ENCODE measurements around the gene XXYLT1. TPM values are rescaled to one million over a fixed set of nuclear protein-coding genes. Genes with fewer than 3 reads are reported as not detected.

XXYLT1 gene
- total RNA-seq, 1 donor from 2014 or later: 7.6 TPM

DNA sequence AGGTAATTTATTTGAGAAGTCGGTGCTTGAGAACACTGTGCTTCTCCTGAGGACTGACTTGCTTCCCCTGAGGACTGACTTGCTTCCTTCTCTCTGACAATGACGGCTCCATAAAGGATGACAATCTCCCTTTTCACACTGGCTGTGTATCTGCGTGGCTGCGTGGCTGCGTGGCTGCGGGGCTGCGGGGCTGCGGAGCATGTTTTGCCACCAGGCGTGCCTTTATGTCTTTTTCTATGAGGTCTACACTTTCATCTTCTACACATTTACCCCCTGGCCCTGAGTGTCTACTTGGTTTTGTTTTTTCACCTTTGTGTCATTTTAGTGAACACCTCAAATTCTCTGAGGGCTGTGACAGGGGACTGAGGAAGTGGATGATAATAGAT lies 89.9 kb downstream of the XXYLT1 start:
- Mint-ChIP-seq H3K27ac (no peak overlapping the region), H3K4me3 (no peak overlapping the region), H3K4me1 (peaks cover 18% of the 10 kb centered on the region), H3K27me3 (peaks cover 2% of the 10 kb centered on the region), H3K9me3 (no peaks in the 10 kb centered on the region), H3K36me3 (ENCODE audit: low read depth) (no peaks in the 10 kb centered on the region)
- ChIA-PET POLR2A (no interaction called here), CTCF (no interaction called here)
- no peak for DNase-seq
- intact Hi-C loops (cut with micrococcal nuclease): no loop called here
- no peak for ATAC-seq (ENCODE audit: low read depth)
- TF ChIP-seq, protein P1, sequence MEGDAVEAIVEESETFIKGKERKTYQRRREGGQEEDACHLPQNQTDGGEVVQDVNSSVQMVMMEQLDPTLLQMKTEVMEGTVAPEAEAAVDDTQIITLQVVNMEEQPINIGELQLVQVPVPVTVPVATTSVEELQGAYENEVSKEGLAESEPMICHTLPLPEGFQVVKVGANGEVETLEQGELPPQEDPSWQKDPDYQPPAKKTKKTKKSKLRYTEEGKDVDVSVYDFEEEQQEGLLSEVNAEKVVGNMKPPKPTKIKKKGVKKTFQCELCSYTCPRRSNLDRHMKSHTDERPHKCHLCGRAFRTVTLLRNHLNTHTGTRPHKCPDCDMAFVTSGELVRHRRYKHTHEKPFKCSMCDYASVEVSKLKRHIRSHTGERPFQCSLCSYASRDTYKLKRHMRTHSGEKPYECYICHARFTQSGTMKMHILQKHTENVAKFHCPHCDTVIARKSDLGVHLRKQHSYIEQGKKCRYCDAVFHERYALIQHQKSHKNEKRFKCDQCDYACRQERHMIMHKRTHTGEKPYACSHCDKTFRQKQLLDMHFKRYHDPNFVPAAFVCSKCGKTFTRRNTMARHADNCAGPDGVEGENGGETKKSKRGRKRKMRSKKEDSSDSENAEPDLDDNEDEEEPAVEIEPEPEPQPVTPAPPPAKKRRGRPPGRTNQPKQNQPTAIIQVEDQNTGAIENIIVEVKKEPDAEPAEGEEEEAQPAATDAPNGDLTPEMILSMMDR (IDR thresholded peaks at IDR 0.05): no peak

DNA sequence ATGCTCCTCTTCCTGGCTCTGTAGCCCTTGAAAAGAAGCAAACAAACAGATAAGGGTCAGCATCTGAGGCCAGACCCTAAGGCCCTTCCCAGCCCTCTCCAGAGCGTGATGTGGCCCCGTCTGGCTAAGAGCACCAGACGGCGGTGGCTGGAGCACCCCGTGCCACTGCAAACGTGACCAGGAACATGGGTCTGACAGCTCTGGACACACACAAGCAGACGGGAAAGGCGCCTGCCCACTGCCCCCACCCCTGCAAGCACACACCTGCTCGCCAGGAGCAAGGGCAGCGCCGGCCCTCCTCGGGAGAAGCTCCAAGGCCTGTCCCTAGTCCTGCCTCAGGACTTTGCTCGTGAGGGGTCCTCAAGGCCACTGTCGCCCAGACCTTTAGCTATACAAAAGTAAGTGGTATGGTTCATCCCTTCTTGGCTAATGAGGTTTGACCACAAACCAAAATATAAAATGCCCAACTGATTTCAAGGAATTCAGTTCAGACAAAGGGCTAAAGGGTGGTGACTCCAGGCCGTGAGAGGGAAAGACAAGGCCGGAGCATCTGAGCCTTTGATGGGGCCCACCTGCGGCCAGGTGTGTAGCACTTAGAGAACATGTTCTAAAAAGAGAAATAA lies 90.4 kb downstream of the XXYLT1 start:
- ATAC-seq (ENCODE audit: low read depth): no peak
- H3K27me3 Mint-ChIP-seq: peaks cover 2% of the 10 kb centered on the region
- ChIA-PET CTCF (no interaction called here), POLR2A (no interaction called here)
- H3K36me3 Mint-ChIP-seq (ENCODE audit: low read depth): no peaks in the 10 kb centered on the region
- H3K9me3 Mint-ChIP-seq: no peaks in the 10 kb centered on the region
- DNase-seq: no peak
- no peak overlapping the region for H3K27ac Mint-ChIP-seq
- H3K4me3 Mint-ChIP-seq: no peak overlapping the region
- intact Hi-C loops (cut with micrococcal nuclease): no loop called here
- peaks cover 13% of the 10 kb centered on the region for H3K4me1 Mint-ChIP-seq
- TF ChIP-seq, protein P1 (IDR thresholded peaks at IDR 0.05): no peak

DNA sequence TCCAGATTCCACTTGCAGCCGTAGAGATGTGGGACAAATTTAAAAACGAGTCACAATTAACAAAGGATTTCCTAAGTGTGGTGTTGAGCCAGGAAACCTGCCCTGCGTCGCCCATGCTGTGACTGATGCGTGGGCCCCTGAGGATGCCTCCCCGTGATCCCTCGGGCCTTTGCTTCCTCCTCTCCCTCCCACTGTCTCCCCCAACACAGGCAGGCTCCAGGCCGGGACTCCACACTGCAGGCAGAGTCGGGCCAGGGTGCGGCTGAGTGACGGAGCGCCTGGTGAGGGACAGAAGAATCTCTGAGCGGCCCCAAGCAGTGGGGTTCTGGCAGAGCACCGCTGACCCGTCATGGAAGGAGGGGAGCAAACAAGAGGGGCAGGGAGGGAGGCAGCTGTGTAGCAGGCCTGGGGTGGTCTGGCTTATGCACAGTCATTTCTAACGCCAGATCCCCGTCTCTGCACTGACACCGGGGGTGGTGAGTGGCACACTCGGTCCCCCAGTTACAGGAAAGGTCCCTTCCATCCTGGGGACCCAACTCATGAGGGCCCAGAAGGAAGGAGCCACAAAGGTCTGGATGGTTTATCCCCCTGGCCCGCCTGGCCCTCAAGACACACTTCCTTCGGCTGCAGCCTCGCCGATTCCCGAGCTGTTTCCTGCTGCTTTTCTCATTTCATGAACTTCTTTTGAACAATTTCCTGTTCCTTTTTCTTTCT lies 91.0 kb downstream of the XXYLT1 start:
- Mint-ChIP-seq H3K9me3 (no peaks in the 10 kb centered on the region), H3K36me3 (ENCODE audit: low read depth) (no peaks in the 10 kb centered on the region), H3K27me3 (peaks cover 2% of the 10 kb centered on the region), H3K4me1 (peaks cover 7% of the 10 kb centered on the region), H3K4me3 (no peak overlapping the region), H3K27ac (no peak overlapping the region)
- CTCF ChIA-PET: no interaction called here
- DNase-seq (no peak), ATAC-seq (ENCODE audit: low read depth) (no peak)
- intact Hi-C loops (cut with micrococcal nuclease): no loop called here
- TF ChIP-seq, protein P1 (IDR thresholded peaks at IDR 0.05): no peak
- POLR2A ChIA-PET: no interaction called here

DNA sequence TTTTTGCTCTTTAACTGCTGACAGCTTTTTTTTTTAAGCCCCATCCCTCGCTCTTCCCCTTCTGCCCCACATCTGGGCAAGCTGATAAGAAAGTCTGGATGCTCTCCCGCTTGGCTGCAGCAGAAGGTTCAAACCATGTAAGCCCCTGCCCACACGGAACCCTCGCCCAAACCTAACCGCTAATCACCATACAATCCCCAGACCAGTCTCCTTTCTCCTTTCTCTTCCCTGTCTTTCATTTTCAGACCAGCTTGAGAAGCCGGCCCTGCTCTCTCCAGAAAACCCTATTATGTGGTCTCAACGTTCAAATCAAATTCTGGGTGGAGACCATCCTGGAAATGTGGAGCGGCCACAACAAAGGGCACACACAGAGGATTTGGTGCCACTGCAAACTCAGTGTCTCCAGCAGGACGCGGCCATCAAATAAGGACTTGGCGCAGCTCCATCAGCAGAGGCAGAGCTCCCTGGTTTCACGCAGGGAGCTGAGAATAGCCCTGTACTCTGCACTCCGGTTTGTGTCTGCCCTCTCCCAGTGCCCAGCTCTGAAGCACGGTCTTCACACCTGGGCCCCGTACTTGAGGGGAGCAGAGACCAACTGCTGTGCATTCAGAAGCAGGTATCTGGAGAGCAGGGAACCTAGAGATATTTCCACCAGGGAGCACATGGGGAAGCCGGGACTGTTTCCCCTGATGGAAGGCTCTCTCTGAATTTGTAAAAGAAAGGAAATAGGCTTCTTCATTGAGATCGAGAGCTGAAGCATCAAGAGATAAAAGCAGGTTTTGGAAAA lies 92.6 kb downstream of the XXYLT1 start:
- Mint-ChIP-seq H3K27ac (no peak overlapping the region), H3K9me3 (no peaks in the 10 kb centered on the region), H3K4me3 (no peak overlapping the region), H3K36me3 (ENCODE audit: low read depth) (no peaks in the 10 kb centered on the region), H3K27me3 (peaks cover 2% of the 10 kb centered on the region), H3K4me1 (no peaks in the 10 kb centered on the region)
- POLR2A ChIA-PET: interaction anchor here (0.7 kb wide), 1 partner anchor 16 kb away, joined by 3 read pairs; no protein-coding TSS in a partner anchor
- no peak for ATAC-seq (ENCODE audit: low read depth)
- intact Hi-C loops (cut with micrococcal nuclease): no loop called here
- TF ChIP-seq, protein P1 (IDR thresholded peaks at IDR 0.05): no peak
- no peak for DNase-seq
- CTCF ChIA-PET: no interaction called here

Data from activated B cell treated with CpG ODN at 0.5 μM for 24 hours (primary cell).